Motor neuron (in vitro differentiated cells): ENCODE measurements around the gene CREBRF. TPM values are rescaled to one million over a fixed set of nuclear protein-coding genes. Genes with fewer than 3 reads are reported as not detected.
"Not testable (repeated sequence)": the region's sequence is repeated elsewhere in the genome, so short reads cannot be mapped to it uniquely, and the experiment has no call there.

Experiments used
- ATAC-seq, 8 experiments: fragments of 200-7000 bp; cut with Tn5 transposase; replicated peaks in 6 of 8; 2 replicates each; pipeline ENCODE4 v1.8.0; 2021; ENCODE audit warnings: mild to moderate bottlenecking in 8 of 8, moderate library complexity in 8 of 8
- H3K27ac ChIP-seq, 2 donors: fragments of 250-450 bp; sonication (Bioruptor Pico); 2 replicates each; pipeline ENCODE4 v1.9.0; 2021; ENCODE audit warnings: antibody characterized with exemption in 2 of 2, mild to moderate bottlenecking in 2 of 2, moderate library complexity in 1 of 2
- H3K4me1 ChIP-seq, 2 donors: fragments of 250-450 bp; sonication (Bioruptor Pico); replicated peaks in 1 of 2; 2 replicates each; pipeline ENCODE4 v1.6.1; 2021; ENCODE audit warnings: antibody characterized with exemption in 2 of 2, mild to moderate bottlenecking in 2 of 2, moderate library complexity in 1 of 2
- H3K4me3 ChIP-seq, 5 donors: fragments of 250-450 bp; sonication (Bioruptor Pico); 2 replicates each; pipeline ENCODE4 v1.9.0; 2021; ENCODE audit warnings: antibody characterized with exemption in 5 of 5, mild to moderate bottlenecking in 5 of 5, moderate library complexity in 4 of 5
- WGBS, 10 experiments: fragments of 450-650 bp; shearing (Covaris generic); methylation state at CpG; one replicate each; pipeline ENCODE4 v1.0.0; 2022; 5-methylcytosine and 5-hydroxymethylcytosine counted together
- in situ Hi-C, 9 experiments: fragments of 400-800 bp; cut with MboI; loops; one replicate each; pipeline ENCODE4 v1.15.0; 2021; ENCODE audit warnings: low sequenced_read_pairs in 9 of 9, low pct_unique_long_range_greater_than_20kb in 2 of 9; ENCODE audit not compliant: unreplicated experiment in 9 of 9
- total RNA-seq, 8 experiments: library from RNA; unstranded; fragments of 300-600 nt; gene quantifications; 2 replicates each; pipeline versions ENCODE4 v1.2.3 to v1.2.4, GENCODE V29; 2022

CREBRF gene
- total RNA-seq, 8 experiments from 2014 or later, result 7.9 to 20.8 (median 15.6) TPM

DNA sequence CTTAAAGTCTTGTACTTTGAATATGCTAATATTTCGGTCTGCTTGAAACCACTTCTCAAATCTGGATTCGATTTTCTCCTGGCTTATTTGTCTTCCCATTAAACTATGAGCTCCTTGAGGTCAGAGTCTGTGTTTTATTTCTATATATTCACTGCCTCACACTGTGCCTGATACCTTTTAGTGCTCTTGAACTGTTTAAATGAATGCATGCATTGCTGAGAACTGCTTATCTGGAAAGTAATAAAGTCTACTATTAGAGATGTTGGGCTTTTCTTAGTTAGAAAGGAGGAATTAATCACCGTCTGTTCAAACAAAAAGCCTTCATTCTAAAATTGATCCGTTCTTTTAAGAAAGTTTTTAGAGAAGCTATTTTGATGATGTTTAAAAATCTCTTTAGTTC, 6.0 kb downstream of the CREBRF start:
- in situ Hi-C loops, result no loop called here
- H3K4me1 ChIP-seq, result peaks cover 0 to 7% of the 10 kb centered on the region in 2 donors
- H3K4me3 ChIP-seq, result no peak overlapping the region
- no peak for ATAC-seq
- H3K27ac ChIP-seq, result no peak overlapping the region
- 63 to 93% (median 74%) methylated on average over 2 to 4 of the region's 4 CpGs for WGBS, 10 experiments

DNA sequence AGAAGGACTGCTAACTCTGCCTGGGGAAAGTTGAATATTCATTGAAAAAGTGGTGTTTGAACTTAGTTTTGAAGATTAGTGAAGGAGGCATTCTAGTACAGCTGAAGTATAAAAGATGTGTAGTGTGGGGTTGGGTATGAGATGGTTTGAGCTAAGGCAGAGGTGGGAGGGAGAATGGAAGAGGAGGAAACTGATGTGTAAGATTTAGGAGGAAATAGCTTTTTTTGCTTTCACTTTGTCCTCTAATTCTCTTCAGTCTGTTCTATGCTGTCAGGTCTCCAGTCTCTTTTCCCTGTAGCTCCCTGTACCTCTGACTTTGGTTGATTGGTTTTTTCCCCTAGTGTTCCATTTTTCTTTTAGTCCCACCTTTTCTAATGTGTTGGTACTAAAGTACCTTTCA, 9.0 kb downstream of the CREBRF start:
- ATAC-seq, result no peak
- H3K4me1 ChIP-seq, result no peaks in the 10 kb centered on the region
- no peak overlapping the region for H3K27ac ChIP-seq
- H3K4me3 ChIP-seq, result no peak overlapping the region
- in situ Hi-C loops, result no loop called here

DNA sequence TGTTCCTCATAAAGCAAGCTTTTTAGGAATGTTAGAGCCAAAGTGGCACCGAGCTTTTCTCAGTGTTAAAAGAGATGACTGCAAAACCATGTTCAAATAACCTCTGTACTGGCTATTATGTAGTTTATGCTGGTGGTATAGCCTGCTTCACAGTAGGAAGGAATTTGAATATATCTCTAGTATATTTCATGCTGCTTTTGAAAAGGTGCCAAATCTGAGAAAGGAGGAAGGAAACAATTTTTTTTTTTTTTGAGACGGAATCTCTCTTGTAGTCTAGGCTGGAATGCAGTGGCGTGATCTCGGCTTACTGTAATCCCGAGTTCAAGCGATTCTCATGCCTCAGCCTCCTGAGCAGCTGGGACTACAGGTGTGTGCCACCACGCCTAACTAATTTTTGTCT, 13.5 kb downstream of the CREBRF start:
- WGBS, 10 experiments, result 67 to 100% (median 96%) methylated on average over 1 to 7 of the region's 7 CpGs; no CpG with 5 or more reads in 2 of the 10 experiments
- Histone ChIP-seq H3K4me1 (no peaks in the 10 kb centered on the region), H3K4me3 (no peak overlapping the region), H3K27ac (no peak overlapping the region)
- in situ Hi-C loops, result no loop called here
- ATAC-seq, result no peak

DNA sequence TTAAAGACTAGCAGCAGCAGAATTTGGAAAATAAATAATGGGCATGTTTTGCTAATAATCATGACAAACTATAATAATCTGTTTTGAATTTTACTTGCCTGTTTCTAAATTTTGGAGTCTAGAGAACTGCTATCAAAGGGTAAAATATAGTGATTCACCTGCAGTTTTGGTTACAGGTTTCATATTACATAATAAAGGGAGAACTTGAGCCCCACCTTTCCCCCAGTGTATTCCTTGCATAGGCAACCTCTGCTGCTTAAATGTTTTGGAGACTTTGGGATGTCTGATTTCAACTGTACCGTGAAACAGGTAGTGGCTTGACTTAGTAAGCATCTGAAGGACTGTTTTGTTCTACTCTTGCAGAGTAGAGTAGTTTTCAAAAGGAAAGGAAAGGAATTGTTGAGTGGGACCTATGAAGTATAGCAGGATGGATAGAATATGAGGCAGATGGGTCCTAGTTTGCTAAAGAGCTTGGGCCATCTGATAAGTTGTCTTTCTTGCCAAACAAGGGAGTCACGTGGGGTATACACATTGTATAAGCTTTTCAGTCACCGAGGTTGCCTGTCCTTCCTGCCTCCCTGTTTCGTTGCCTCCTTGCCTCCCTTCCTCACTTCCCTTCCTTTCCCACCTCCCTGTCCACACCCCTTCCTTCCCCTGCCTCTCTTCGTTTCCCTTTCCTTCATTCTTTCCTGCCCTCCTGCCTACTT, 19.1 kb downstream of the CREBRF start:
- H3K27ac ChIP-seq, result no peak overlapping the region
- in situ Hi-C loops, result no loop called here
- 76 to 100% (median 86%) methylated on average over 4 to 5 of the region's 5 CpGs; no CpG with 5 or more reads in 2 of the 10 experiments for WGBS, 10 experiments
- H3K4me1 ChIP-seq, result no peaks in the 10 kb centered on the region
- ATAC-seq, result no peak
- H3K4me3 ChIP-seq, result no peak overlapping the region

DNA sequence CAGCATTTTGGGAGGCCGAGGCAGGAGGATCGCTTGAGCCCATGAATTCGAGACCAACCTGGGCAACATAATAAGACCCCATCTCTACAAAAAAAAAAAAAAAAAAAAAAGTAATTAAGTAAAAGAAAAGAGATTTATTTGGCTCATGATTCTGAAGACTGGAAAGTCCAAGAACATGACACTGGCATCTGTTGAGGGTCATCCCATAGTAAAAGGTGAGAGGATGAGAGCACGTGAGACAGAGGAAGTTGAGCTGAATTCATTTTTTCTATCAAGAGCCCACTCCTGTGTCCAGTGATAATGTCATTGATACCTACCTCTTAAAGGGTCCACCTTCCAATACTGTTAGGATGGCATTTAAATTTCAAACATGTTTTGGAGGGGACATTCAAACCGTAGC, 19.8 kb downstream of the CREBRF start:
- H3K4me1 ChIP-seq, result no peaks in the 10 kb centered on the region
- H3K4me3 ChIP-seq, result no peak overlapping the region
- WGBS, 10 experiments, result 68 to 100% (median 85%) methylated on average over 1 to 5 of the region's 5 CpGs
- no peak for ATAC-seq
- no peak overlapping the region for H3K27ac ChIP-seq
- in situ Hi-C loops, result no loop called here

DNA sequence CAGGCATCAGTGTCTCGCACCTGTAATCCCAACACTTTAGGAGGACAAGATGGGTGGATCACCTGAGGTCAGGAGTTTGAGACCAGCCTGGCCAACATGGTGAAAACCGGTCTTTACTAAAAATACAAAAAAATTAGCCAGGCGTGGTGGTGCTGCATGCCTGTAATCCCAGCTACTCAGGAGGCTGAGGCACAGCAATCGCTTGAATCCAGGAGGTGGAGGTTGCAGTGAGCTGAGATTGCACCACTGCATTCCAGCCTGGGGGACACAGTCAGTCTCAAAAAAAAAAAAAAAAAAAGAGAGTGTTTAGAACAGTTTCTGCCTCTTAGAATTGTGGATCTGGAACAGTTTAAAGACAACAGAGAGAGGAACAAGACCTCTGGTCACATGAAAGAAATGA, 20.3 kb downstream of the CREBRF start:
- H3K4me3 ChIP-seq, in situ Hi-C loops, H3K27ac ChIP-seq, ATAC-seq, H3K4me1 ChIP-seq: not testable (repeated sequence)
- WGBS, 10 experiments, result 68 to 100% (median 85%) methylated on average over 2 to 3 of the region's 4 CpGs; no CpG with 5 or more reads in 2 of the 10 experiments

DNA sequence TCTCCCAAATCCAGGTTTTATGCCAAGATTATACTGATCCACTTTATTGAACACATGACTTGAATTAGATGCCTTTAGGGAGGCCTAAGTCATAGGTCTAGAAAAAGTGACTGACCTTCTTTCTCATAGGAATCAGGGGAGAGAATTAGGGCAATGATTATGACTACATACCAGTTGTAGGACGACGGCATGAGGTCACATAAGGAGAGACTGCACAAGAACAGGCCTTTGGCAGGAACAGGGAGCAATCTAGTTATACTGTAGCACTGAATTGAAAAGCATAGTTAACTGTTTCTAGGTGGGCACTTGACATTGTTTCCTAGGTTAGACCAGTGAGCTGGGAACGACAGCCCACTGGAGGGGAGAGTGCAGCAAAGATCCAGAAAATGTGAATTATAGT, 22.7 kb downstream of the CREBRF start:
- 10 to 88% (median 54%) methylated on average over 1 to 3 of the region's 3 CpGs; no CpG with 5 or more reads in 3 of the 10 experiments for WGBS, 10 experiments
- no peak overlapping the region for H3K27ac ChIP-seq
- no peaks in the 10 kb centered on the region for H3K4me1 ChIP-seq
- H3K4me3 ChIP-seq, result no peak overlapping the region
- in situ Hi-C loops, result no loop called here
- no peak for ATAC-seq

DNA sequence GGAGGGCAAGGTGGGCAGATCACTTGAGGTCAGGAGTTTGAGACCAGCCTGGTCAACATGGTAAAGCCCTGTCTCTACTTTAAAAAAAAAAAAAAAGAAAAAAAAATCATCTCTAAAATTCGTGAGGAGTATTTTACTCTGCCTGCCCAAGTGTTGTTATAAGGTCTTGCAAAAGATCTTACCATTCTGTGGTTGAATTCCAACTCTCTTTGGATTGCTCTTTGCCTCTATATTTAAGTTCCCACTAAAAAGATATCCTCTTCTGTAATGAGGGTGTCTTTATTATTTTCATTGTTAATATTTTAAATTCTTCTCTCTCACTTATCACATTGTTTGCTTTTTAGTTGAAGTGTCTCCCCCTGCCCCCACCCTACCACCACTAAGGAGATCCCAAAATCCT, 33.4 kb downstream of the CREBRF start:
- no peak for ATAC-seq
- no peak overlapping the region for H3K4me3 ChIP-seq
- in situ Hi-C loops, result no loop called here
- no peak overlapping the region for H3K27ac ChIP-seq
- 40 to 100% (median 71%) methylated on average over 1 of the region's 1 CpG; no CpG with 5 or more reads in 3 of the 10 experiments for WGBS, 10 experiments
- H3K4me1 ChIP-seq, result no peaks in the 10 kb centered on the region

DNA sequence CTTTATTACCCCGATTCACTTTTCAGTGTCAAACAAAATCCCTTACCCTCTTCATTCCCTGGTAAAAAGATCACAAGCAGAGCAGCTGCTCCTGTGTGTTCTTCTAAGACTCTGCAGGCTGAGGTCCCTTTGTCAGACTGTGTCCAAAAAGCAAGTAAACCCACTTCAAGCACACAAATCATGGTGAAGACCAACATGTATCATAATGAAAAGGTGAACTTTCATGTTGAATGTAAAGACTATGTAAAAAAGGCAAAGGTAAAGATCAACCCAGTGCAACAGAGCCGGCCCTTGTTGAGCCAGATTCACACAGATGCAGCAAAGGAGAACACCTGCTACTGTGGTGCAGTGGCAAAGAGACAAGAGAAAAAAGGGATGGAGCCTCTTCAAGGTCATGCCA, 34.5 kb downstream of the CREBRF start:
- Histone ChIP-seq H3K4me1 (no peaks in the 10 kb centered on the region), H3K27ac (no peak overlapping the region), H3K4me3 (no peak overlapping the region)
- ATAC-seq, result no peak
- in situ Hi-C loops, result no loop called here
- WGBS, 10 experiments, result 43 to 100% (median 88%) methylated on average over 1 to 2 of the region's 2 CpGs; no CpG with 5 or more reads in 3 of the 10 experiments

DNA sequence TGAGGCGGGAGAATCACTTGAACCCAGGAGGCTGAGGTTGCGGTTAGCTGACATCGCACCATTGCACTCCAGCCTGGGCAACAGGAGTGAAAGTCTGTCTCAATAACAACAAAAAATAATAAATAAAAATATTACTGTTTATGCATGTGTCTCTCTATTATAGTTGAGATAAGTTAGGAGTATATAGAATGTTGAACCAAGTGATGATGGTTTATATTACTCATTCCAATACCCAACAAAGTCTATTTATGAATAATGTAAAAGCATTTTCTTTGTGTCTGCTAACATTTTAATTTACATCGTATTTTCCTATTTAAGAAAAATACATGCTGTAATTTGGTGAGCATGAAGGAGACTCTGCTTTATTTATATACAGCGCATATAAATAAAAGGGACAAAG, 35.8 kb downstream of the CREBRF start:
- in situ Hi-C loops, result no loop called here
- no peak for ATAC-seq
- WGBS, 10 experiments, result 80 to 100% (median 95%) methylated on average over 1 to 5 of the region's 5 CpGs; no CpG with 5 or more reads in 1 of the 10 experiments

DNA sequence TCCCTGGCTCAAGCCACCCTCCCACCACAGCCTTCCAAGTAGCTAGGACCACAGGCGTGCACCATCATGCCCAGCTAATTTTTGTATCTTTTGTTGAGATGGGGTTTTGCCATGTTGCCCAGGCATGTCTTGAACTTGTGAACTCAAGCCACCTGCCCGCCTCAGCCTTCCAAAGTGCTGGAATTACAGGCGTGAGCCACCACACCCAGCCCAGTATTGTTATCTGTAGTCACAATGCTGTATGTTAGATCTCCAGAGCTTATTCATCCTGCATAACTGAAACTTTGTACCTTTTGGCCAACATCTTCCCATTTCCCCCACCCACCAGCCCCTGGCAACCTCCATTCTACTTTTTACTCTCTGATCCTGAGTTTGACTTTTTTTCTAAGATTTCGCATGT, 37.5 kb downstream of the CREBRF start:
- 20 to 100% (median 76%) methylated on average over 1 to 4 of the region's 4 CpGs; no CpG with 5 or more reads in 2 of the 10 experiments for WGBS, 10 experiments
- Histone ChIP-seq H3K4me3 (no peak overlapping the region), H3K27ac (no peak overlapping the region), H3K4me1 (no peaks in the 10 kb centered on the region)
- in situ Hi-C loops, result no loop called here
- peak in 2 of 8 experiments; percentile 25 to 77 for ATAC-seq

More for the DNA sequence above, 35.8 kb downstream of the CREBRF start:
- no peaks in the 10 kb centered on the region for H3K4me1 ChIP-seq
- no peak overlapping the region for H3K4me3 ChIP-seq
- no peak overlapping the region for H3K27ac ChIP-seq

DNA sequence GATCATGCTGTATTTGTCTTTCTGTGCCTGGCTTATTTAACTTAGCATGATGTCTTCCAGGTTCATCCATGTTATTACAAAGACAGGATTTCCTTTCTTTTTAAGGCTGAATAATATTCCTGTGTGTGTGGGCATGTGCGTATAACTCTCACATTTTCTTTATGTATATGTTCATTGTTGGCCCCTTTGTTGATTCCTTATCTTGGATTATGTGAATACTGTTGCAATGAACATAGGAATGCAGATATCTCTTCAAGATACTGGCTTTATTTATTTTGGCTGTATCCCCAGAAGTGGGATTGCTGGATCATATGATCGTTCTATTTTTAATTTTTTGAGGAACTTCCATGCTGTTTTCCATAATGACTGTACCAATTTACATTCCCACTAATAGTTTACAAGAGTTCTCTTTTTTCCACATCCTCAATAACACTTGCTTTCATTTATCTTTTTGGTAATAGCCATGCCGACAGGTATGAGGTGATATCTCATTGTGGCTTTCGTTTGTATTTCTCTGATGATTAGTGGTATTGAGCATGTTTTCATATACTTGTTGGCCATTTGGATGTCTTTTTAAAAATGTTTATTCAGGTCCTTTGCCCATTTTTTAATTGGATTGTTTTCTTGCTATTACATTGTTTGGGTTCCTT, 38.0 kb downstream of the CREBRF start:
- WGBS, 10 experiments, result 20 to 100% (median 86%) methylated on average over 1 to 4 of the region's 4 CpGs
- in situ Hi-C loops, result no loop called here
- H3K27ac ChIP-seq, result no peak overlapping the region
- no peaks in the 10 kb centered on the region for H3K4me1 ChIP-seq
- H3K4me3 ChIP-seq, result no peak overlapping the region
- ATAC-seq, result peak in 3 of 8 experiments; percentile 92 to 93 (median 93)

DNA sequence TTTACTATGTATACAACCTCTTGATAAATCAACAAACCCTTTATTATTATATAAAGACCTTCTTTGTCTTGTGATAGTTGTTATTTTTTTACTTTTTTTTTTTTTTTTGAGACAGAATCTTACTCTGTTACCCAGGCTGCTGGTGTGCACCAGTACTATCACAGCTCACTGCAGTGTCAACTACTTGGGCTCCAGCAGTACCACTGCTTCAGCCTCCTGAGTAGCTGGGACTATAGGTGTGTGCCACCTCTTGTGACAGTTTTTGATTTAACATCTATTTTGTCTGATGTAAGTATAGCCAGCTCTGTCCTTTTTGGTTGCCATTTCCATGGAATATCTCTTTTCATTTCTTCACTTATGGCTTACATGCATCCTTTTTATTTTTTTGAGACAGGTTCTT, 42.6 kb downstream of the CREBRF start:
- no peak overlapping the region for H3K27ac ChIP-seq
- in situ Hi-C loops, result no loop called here

DNA sequence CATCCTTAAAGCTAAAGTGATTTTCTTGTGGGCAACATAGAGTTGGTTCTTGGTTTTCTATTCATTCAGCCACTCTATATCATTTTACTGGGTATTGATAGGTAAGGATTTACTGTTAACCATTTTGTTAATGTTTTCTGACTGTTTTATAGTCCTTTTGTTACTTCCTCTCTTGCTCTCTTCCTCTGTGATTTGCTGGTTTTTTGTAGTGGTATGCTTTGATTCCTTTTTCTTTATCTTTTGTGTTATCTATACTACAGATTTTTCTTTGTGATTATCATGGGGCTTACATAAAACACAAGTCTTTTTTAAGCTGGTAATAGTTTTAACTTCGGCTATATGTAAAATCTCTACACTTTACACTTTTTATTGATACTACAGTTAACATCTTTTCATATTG, 43.3 kb downstream of the CREBRF start:
- in situ Hi-C loops, result no loop called here
- WGBS, 10 experiments, result 71 to 100% (median 98%) methylated on average over 1 of the region's 1 CpG; no CpG with 5 or more reads in 2 of the 10 experiments
- ATAC-seq, result no peak

More for the DNA sequence above, 42.6 kb downstream of the CREBRF start:
- ATAC-seq, result no peak
- Histone ChIP-seq H3K4me1 (no peaks in the 10 kb centered on the region), H3K4me3 (no peak overlapping the region)

More for the DNA sequence above, 43.3 kb downstream of the CREBRF start:
- H3K4me3 ChIP-seq, result no peak overlapping the region
- no peak overlapping the region for H3K27ac ChIP-seq
- no peaks in the 10 kb centered on the region for H3K4me1 ChIP-seq
